Testis (tissue), 2 donors: ENCODE measurements around the gene CD8A.

Experiments
- CTCF ChIP-seq, 3 experiments: fragments of 450-650 bp in 2 of 3; fragments of 200-600 bp in 1 of 3; sonication (generic) in 1 of 3; IDR thresholded peaks; one replicate each; pipeline ENCODE4 v1.5.1; 2016 to 2019; ENCODE audit warnings: antibody characterized with exemption in 3 of 3, mild to moderate bottlenecking in 2 of 3, moderate library complexity in 1 of 3
- POLR2A ChIP-seq: fragments of 450-650 bp; IDR thresholded peaks from one replicate; pipeline ENCODE4 v1.6.1; 2017; ENCODE audit warnings: antibody characterized with exemption, mild to moderate bottlenecking, moderate library complexity

DNA sequence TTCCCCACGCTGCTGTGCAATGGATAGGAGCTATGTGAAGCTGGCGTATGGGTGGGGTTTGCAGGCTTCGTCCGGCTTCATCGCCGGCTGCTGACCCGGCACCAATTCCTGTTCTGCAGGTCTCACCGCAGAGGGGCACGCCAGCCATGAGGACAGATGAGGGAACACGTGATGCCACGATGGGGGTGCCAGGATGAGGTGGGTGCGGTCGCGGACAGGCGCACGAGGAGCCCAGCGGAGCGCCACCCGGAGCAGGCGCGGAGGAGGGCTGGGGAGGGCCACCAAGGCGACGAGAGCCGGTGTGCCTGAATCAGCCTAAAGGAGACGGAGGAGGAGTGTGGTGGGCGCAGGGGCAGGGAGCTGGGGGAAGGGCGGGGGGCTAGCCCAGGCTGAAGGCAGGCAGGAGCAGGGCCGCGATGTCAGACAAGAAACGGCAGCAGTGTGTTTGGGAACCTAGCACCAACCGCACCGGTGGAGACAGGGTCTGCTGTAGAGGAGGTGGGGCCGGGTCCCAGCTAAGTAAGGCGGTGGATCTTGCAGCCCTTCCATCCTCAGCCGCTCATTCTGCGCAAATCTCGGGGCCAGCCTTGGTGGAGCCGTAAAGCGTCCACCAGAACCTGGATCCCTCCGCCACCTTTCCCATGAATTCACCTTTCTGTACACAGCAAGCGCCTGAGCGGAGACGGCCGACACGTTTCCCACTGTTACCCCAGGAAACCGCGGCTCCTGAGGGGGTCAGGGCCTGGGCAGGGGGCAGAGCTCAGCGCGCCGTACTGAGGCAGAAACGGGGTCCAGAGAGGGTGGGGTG lies 17.0 kb upstream of the CD8A start:
- TF ChIP-seq CTCF (IDR thresholded peaks at IDR 0.05) (no peak), POLR2A (no peak)
